Thymus (tissue), 11 donors: Measurements from ENCODE around the gene PRF1. TPM values are rescaled to one million over a fixed set of nuclear protein-coding genes. Genes with fewer than 3 reads are reported as not detected.
"Not testable (repeated sequence)": the region's sequence is repeated elsewhere in the genome, so short reads cannot be mapped to it uniquely, and the experiment has no call there.

Experiments
- DNase-seq, 9 donors: peaks; one replicate each; pipeline ENCODE4 v3.0.0-alpha.2; 2013; ENCODE audit warnings: low spot score in 9 of 9, low read depth in 6 of 9, missing footprints in 1 of 9
- H3K27ac ChIP-seq, 2 donors: one replicate each; pipeline ENCODE4 v1.5.1; 2013; ENCODE audit warnings: control low read depth in 1 of 2, low read depth in 1 of 2, low read length in 1 of 2, mild to moderate bottlenecking in 1 of 2, moderate library complexity in 1 of 2
- H3K27me3 ChIP-seq, 2 donors: one replicate each; pipeline ENCODE4 v1.5.1; 2013; ENCODE audit warnings: low read length in 1 of 2; ENCODE audit not compliant: control insufficient read depth in 2 of 2, insufficient read depth in 1 of 2
- H3K36me3 ChIP-seq, 2 donors: one replicate each; pipeline ENCODE4 v1.5.1; 2013; ENCODE audit warnings: low read length in 1 of 2, mild to moderate bottlenecking in 1 of 2, moderate library complexity in 1 of 2; ENCODE audit not compliant: control insufficient read depth in 2 of 2, insufficient read depth in 2 of 2
- H3K4me1 ChIP-seq, 2 donors: one replicate each; pipeline ENCODE4 v1.5.1; 2013; ENCODE audit warnings: low read length in 2 of 2; ENCODE audit not compliant: control insufficient read depth in 2 of 2, insufficient read depth in 2 of 2
- H3K4me3 ChIP-seq, 2 donors: one replicate each; pipeline ENCODE4 v1.5.1; 2013; ENCODE audit warnings: low read length in 2 of 2, control low read depth in 1 of 2, mild to moderate bottlenecking in 1 of 2
- H3K9me3 ChIP-seq, 2 donors: one replicate each; pipeline ENCODE4 v1.5.1; 2013; ENCODE audit warnings: low read length in 1 of 2, mild to moderate bottlenecking in 1 of 2; ENCODE audit not compliant: control insufficient read depth in 2 of 2, insufficient read depth in 1 of 2
- WGBS: extraction: QIAGEN DNeasy Blood & Tissue Kit; methylation state at CpG from one replicate; pipeline ENCODE4 v1.1.7; 2013; 5-methylcytosine and 5-hydroxymethylcytosine counted together
- polyA plus RNA-seq: library from polyadenylated mRNA; stranded (reverse); fragments of 200-250 nt; gene quantifications from one replicate; pipeline ENCODE4 v1.2.3, GENCODE V29; 2013
- total RNA-seq: library from RNA; stranded (reverse); fragments of 120-200 nt; gene quantifications from one replicate; pipeline ENCODE4 v1.2.4, GENCODE V29; 2013
- donor health status: healthy.

The PRF1 gene
- total and polyA plus RNA-seq, 2 donors, result 9.1 to 12.3 TPM

- not testable (repeated sequence) for DNase-seq, H3K4me1 ChIP-seq, H3K9me3 ChIP-seq, H3K36me3 ChIP-seq, H3K4me3 ChIP-seq, H3K27ac ChIP-seq, H3K27me3 ChIP-seq
- WGBS, result 96% methylated on average over 3 of the region's 3 CpGs
Observed at GRCh38 chr10:70643272-70643671, 40.7 kb upstream of the PRF1 start.

- H3K9me3 ChIP-seq, H3K27ac ChIP-seq, DNase-seq, H3K4me1 ChIP-seq, H3K27me3 ChIP-seq, H3K36me3 ChIP-seq, H3K4me3 ChIP-seq: not testable (repeated sequence)
- 91% methylated on average over 7 of the region's 7 CpGs for WGBS
Observed at GRCh38 chr10:70639640-70640383, 37.3 kb upstream of the PRF1 start.

DNA sequence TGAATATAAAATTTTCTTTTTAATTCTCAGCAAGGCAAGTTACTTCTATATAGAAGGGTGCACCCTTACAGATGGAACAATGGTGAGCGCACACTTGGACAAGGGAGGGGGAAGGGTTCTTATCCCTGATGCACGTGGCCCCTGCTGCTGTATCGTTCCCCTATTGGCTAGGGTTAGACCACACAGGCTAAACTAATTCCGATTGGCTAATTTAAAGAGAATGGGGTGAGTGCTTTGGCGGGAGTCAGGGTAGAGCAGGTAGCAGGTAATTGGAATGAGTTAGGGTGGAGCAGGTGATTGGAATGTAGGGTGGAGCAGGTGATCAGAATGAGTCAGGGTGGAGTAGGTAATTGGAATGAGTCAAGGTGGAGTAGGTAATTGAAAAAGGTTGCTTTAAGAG lies 32.0 kb upstream of the PRF1 start:
- H3K4me3 ChIP-seq, DNase-seq, H3K4me1 ChIP-seq, H3K27ac ChIP-seq, H3K9me3 ChIP-seq, H3K27me3 ChIP-seq, H3K36me3 ChIP-seq: not testable (repeated sequence)
- 93% methylated on average over 5 of the region's 5 CpGs for WGBS

DNA sequence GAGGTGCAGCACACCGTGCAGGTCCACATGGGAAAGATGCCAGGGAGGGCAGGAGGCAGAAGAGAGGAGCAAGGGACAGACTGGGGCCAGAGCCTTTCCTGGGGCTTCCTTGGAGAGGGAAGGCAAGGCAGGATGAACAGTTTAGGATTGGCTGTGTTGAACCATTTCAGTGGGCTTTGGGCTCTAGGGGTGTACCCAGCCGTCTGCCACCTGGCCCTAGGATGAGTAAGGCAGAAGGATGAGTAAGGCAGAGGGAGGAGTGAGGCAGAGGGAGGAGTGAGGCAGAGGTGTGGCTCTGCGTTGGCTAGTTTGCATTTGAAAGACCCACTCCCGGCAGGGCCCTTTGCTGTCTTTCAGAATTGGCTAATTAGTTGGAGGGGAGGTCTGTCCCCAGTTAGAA lies 31.5 kb upstream of the PRF1 start:
- WGBS, result 91% methylated on average over 4 of the region's 4 CpGs
- H3K27ac ChIP-seq, result no peak overlapping the region

DNA sequence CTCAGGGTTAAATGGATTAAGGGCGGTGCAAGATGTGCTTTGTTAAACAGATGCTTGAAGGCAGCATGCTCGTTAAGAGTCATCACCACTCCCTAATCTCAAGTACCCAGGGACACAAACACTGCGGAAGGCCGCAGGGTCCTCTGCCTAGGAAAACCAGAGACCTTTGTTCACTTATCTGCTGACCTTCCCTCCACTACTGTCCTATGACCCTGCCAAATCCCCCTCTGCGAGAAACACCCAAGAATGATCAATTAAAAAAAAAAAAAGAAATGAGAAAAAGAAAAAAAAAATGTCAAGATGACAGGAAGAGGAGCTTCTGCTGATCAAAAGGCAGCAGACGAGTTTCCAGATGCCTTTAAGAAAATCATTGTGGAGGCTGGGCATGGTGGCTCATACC lies 29.2 kb upstream of the PRF1 start:
- not testable (repeated sequence) for DNase-seq, H3K27ac ChIP-seq, H3K4me1 ChIP-seq, H3K36me3 ChIP-seq, H3K4me3 ChIP-seq, H3K27me3 ChIP-seq, H3K9me3 ChIP-seq
- 70% methylated on average over 2 of the region's 6 CpGs for WGBS

More for the DNA sequence above, 31.5 kb upstream of the PRF1 start:
- Histone ChIP-seq H3K9me3 (peaks cover 0 to 6% of the 10 kb centered on the region in 2 donors), H3K4me3 (no peak overlapping the region), H3K4me1 (no peaks in the 10 kb centered on the region), H3K27me3 (no peaks in the 10 kb centered on the region), H3K36me3 (no peaks in the 10 kb centered on the region)
- no peak for DNase-seq

- no peak for DNase-seq
- Histone ChIP-seq H3K4me3 (no peak overlapping the region), H3K36me3 (no peaks in the 10 kb centered on the region), H3K27ac (no peak overlapping the region), H3K4me1 (no peaks in the 10 kb centered on the region), H3K9me3 (peaks cover 0 to 6% of the 10 kb centered on the region in 2 donors), H3K27me3 (no peaks in the 10 kb centered on the region)
- 87% methylated on average over 1 of the region's 1 CpG for whole genome bisulfite sequencing
Observed at GRCh38 chr10:70629338-70629737, 26.8 kb upstream of the PRF1 start.

DNA sequence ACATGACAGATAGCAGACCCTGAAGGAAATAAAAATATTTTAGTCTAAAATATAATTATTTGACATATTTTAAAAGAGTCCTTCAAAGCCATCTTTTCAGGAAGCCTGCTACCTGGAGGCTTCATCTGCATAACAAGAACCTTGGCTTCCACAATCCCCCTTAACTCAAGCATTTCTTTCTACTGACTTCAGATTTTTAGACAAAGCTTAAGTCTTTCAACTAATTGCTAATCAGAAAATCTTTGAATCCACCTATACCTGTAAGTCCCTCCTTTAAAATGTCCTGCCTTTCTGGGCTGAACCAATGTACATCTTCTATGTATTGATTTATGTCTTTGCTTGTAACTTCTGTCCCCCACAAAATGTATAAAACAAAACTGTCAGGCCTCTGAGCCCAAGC lies 23.5 kb upstream of the PRF1 start:
- no peaks in the 10 kb centered on the region for H3K36me3 ChIP-seq
- H3K27me3 ChIP-seq, result no peaks in the 10 kb centered on the region
- no peak overlapping the region for H3K27ac ChIP-seq
- peaks cover 0 to 15% of the 10 kb centered on the region in 2 donors for H3K9me3 ChIP-seq
- DNase-seq, result no peak
- H3K4me3 ChIP-seq, result no peak overlapping the region
- no peaks in the 10 kb centered on the region for H3K4me1 ChIP-seq

DNA sequence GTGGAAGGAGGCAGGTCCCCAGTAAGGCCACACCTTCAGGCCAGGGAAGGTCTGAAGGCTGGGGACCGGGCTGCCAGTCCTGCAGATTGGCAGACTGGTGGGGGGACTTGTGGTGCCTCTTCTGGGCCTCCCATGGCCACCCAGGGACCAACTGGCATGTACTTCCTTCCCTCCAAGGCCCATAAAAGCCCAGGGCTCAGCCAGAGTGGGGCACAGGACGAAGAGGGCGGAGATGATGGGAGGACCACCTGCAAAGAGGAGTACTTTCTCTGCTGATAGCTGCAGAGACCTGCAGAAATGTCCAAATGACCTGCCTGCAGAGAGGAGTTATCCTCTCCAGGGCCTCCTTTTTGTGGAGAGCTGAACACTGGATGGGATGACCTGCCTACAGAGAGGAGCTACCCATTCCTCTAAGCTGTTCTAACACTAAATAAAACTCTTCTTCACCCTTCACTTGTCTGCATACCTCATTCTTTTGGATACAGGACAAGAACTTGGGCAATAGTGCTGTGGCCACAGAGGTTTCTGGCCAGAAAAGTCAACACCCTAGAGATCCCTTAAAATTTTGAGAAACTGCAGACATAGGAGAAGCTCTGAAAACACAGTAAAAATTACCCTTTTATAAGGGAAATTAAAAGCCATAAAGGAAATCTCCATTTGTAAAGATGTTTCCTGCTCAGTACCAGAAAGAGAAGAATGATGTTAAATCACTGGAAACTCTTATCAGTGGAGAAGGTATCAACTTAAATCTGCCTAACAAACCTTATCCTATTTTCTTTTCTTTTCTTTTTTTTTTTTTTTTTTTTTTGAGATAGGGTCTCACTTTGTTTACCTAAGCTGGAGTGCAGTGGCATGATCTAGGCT lies 20.7 kb upstream of the PRF1 start:
- Histone ChIP-seq H3K9me3 (peaks cover 0 to 9% of the 10 kb centered on the region in 2 donors), H3K36me3 (no peaks in the 10 kb centered on the region), H3K27ac (no peak overlapping the region), H3K4me3 (no peak overlapping the region), H3K27me3 (no peaks in the 10 kb centered on the region), H3K4me1 (no peaks in the 10 kb centered on the region)
- 96% methylated on average over 3 of the region's 3 CpGs for WGBS
- DNase-seq, result no peak

DNA sequence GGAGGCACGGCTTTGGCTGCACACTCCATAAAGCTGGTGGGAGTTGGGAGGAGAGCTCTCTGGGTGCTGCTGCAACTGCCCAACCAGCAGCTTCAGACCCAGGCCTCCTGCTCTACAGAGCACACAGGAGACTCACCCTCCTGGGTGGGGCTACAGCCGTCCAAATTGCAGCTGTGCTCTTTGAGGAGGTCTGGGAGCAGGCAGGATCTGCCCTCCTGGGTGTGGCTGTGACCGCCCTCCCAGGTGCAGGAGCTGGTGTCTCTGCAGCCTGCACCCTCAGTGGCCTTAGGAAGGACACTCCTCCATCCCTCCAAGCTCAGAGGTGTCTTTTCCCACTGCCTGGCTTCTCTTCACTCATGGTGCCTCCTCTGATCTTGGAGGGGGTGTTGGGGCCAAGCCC lies 20.0 kb upstream of the PRF1 start:
- WGBS, result 94% methylated on average over 3 of the region's 3 CpGs
- Histone ChIP-seq H3K4me3 (no peak overlapping the region), H3K4me1 (no peaks in the 10 kb centered on the region), H3K36me3 (no peaks in the 10 kb centered on the region), H3K27me3 (no peaks in the 10 kb centered on the region), H3K27ac (no peak overlapping the region), H3K9me3 (peaks cover 0 to 9% of the 10 kb centered on the region in 2 donors)
- no peak for DNase-seq
